ENCODE data around the gene RCOR1.
"Not testable (repeated sequence)": the region's sequence is repeated elsewhere in the genome, so short reads cannot be mapped to it uniquely, and the experiment has no call there.

The RCOR1 gene

GRCh38 chr14:102592763-102593060 lies 263 bp downstream of the RCOR1 start:
- DNase-seq (ENCODE audit: low read depth in 1 of 2, low spot score in 1 of 2) = no peak

- DNase-seq (ENCODE audit: low read depth in 1 of 2, low spot score in 1 of 2) = peak; percentile 23 to 45
These were observed 794 bp downstream of the RCOR1 start for GRCh38 chr14:102593061-102593824.

- DNase-seq (ENCODE audit: low read depth in 1 of 2, low spot score in 1 of 2) = no peak
These were observed 1.3 kb downstream of the RCOR1 start for GRCh38 chr14:102593825-102594137.

GRCh38 chr14:102594514-102595175 lies 2.2 kb downstream of the RCOR1 start:
- DNase-seq (ENCODE audit: low read depth in 1 of 2, low spot score in 1 of 2) = no peak

GRCh38 chr14:102601378-102601925 lies 9.0 kb downstream of the RCOR1 start:
- no peak for DNase-seq (ENCODE audit: low read depth in 1 of 2, low spot score in 1 of 2)

GRCh38 chr14:102602421-102603292 lies 10.2 kb downstream of the RCOR1 start:
- no peak for DNase-seq (ENCODE audit: low read depth in 1 of 2, low spot score in 1 of 2)

GRCh38 chr14:102603293-102603907 lies 11.0 kb downstream of the RCOR1 start:
- DNase-seq (ENCODE audit: low read depth in 1 of 2, low spot score in 1 of 2) = no peak

GRCh38 chr14:102604183-102604582 lies 11.7 kb downstream of the RCOR1 start:
- no peak for DNase-seq (ENCODE audit: low read depth in 1 of 2, low spot score in 1 of 2)

GRCh38 chr14:102605029-102605428 lies 12.6 kb downstream of the RCOR1 start:
- no peak for DNase-seq (ENCODE audit: low read depth in 1 of 2, low spot score in 1 of 2)

- no peak for DNase-seq (ENCODE audit: low read depth in 1 of 2, low spot score in 1 of 2)
These were observed 13.8 kb downstream of the RCOR1 start for GRCh38 chr14:102606296-102606695.

- DNase-seq (ENCODE audit: low read depth in 1 of 2, low spot score in 1 of 2) = no peak
These were observed 15.6 kb downstream of the RCOR1 start for GRCh38 chr14:102608064-102608446.

- DNase-seq (ENCODE audit: low read depth in 1 of 2, low spot score in 1 of 2) = no peak
These were observed 18.7 kb downstream of the RCOR1 start for GRCh38 chr14:102610968-102611811.

GRCh38 chr14:102616318-102616717 lies 23.9 kb downstream of the RCOR1 start:
- no peak for DNase-seq (ENCODE audit: low read depth in 1 of 2, low spot score in 1 of 2)

GRCh38 chr14:102616799-102617198 lies 24.4 kb downstream of the RCOR1 start:
- DNase-seq (ENCODE audit: low read depth in 1 of 2, low spot score in 1 of 2) = no peak

- DNase-seq (ENCODE audit: low read depth in 1 of 2, low spot score in 1 of 2) = not testable (repeated sequence)
These were observed 26.6 kb downstream of the RCOR1 start for GRCh38 chr14:102619012-102619411.

- DNase-seq (ENCODE audit: low read depth in 1 of 2, low spot score in 1 of 2) = no peak
These were observed 28.0 kb downstream of the RCOR1 start for GRCh38 chr14:102620413-102620812.

- DNase-seq (ENCODE audit: low read depth in 1 of 2, low spot score in 1 of 2) = no peak
These were observed 29.9 kb downstream of the RCOR1 start for GRCh38 chr14:102622262-102622885.

GRCh38 chr14:102624666-102625065 lies 32.2 kb downstream of the RCOR1 start:
- DNase-seq (ENCODE audit: low read depth in 1 of 2, low spot score in 1 of 2) = no peak

- no peak for DNase-seq (ENCODE audit: low read depth in 1 of 2, low spot score in 1 of 2)
These were observed 33.3 kb downstream of the RCOR1 start for GRCh38 chr14:102625564-102626296.

Data from activated T-helper 1 cell treated with anti-CD3 and anti-CD28 coated beads, Interleukin-2, amount 50 U/mL, for 16 hours (primary cell).